HG03432 (cell line): ENCODE measurements around the gene HPCAL4.

Experiments used
- ATAC-seq: cut with Tn5 transposase; IDR thresholded peaks from one replicate; pipeline ENCODE4 v1.9.1; 2021; ENCODE audit warnings: mild to moderate bottlenecking, moderate library complexity; ENCODE audit not compliant: unreplicated experiment

HPCAL4 gene

GRCh38 chr1:39631361-39632322 is 59.6 kb downstream of the HPCAL4 start:
- ATAC-seq, result no peak

- no peak for ATAC-seq
Measured at GRCh38 chr1:39628807-39629350, 62.4 kb downstream of the HPCAL4 start.
